KOPT-K1 (cell line): ENCODE results near the gene RFNG.

ENCODE experiments used
- H3K27ac ChIP-seq: fragments of 200-600 bp; sonication (generic); 2 replicates; pipeline ENCODE4 v1.5.1; 2016; ENCODE audit warnings: antibody characterized with exemption, mild to moderate bottlenecking, low read depth, low read length; ENCODE audit not compliant: poor library complexity, severe bottlenecking
- H3K36me3 ChIP-seq: fragments of 200-600 bp; sonication (generic); 2 replicates; pipeline ENCODE4 v1.5.1; 2017; ENCODE audit warnings: antibody characterized with exemption, mild to moderate bottlenecking, low read length, moderate library complexity; ENCODE audit not compliant: insufficient read depth
- H3K9me3 ChIP-seq: fragments of 200-600 bp; sonication (generic); 2 replicates; pipeline ENCODE4 v1.5.1; 2017; ENCODE audit warnings: antibody characterized with exemption, low read length, mild to moderate bottlenecking; ENCODE audit not compliant: insufficient read depth, poor library complexity, severe bottlenecking

Gene RFNG

DNA sequence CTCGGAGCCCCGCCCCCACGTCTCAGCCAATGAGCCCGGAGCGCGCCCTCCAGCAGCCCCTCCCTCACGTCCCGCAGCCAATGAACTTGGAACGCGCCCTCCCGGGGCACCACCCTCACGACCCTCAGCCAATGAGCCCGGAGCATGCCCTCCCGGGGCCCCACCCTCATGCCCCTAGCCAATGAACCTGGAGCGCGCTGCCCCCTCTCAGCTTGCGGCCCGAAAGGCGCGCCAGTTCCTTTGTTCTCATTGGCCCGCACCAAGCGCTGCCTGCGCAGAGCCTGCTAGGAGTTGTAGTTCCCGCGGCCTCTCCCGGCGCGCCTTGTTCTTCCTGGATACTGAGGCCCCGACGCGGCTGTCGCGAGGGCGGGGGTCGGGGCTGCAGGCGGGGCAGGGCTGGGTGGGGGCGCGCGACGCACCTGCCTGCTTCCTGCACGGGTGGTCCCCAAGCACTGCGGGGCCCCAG, 28.6 kb downstream of the RFNG start, which contains the start of gene LRRC45:
Gene LRRC45 (plus strand): TSS at position 325 of the 466 bp plus-strand sequence. CDS start 339 bp downstream, outside the sequence.
- peak within 1 kb of the TSS; percentile 82 for H3K27ac ChIP-seq
- H3K36me3 ChIP-seq: peaks cover 28% of the 10 kb centered on the region
- no peaks in the 10 kb centered on the region for H3K9me3 ChIP-seq

DNA sequence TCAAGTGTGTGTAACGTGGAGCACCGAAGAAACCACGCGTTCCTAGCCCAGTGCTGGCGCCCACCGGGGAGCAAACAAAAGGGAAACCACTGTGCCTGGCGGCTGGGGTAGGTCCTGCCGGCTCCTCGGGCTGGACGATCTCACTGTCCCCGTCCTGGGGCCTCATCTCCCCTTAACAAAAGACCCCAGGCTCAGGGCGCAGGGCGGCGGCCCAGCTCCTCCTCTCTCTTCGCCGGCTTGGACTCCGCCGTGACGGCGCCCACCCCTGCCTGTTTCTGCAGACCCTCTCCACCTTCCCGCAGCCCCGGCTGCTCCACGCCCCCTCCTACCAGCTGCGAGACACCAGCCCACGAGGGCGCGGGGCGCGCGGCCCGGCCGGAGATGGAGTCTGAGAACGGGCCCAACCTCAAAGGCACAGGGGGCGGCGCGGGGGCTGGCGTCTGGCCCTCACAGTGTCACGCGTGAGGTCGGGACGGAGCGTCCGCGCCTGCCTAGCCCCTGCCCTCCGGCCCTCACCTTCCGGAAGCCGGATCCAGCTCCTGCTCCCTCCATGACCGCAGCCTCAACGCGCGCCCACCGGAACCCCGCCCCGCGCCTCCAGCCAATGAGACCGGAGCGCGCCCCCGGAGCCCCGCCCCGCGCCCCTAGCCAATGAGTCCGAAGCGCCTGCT, 29.2 kb downstream of the RFNG start, which contains the start of gene CENPX:
Gene CENPX (minus strand): TSS at position 569 of the 671 bp plus-strand sequence. CDS start 17 bp downstream, at position 552.
- peaks cover 26% of the 10 kb centered on the region for H3K36me3 ChIP-seq
- H3K27ac ChIP-seq: peak within 1 kb of the TSS; percentile 82
- H3K9me3 ChIP-seq: no peaks in the 10 kb centered on the region

DNA sequence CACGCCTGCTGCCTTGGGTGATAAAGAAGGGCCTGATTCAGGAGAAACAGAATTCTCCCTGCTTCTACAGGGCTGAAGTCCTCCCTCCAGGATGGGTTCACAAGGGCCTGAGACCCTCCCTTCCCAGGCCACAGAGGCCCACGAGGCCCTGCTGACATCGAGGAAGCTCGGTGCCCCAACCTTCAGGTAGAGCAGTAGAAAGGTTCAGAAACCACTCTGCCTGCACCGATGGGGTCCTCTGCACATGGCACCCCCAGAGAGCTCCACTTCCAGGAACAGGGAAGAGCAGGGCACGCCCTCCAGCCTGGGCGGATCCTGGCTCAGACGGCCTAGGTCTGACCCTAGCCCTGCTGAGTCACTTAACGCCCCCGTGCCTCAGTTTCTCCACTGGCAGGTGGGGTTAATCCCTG, 29.7 kb downstream of the RFNG start:
- Histone ChIP-seq H3K9me3 (no peaks in the 10 kb centered on the region), H3K27ac (peak overlapping the region; percentile 82), H3K36me3 (peaks cover 24% of the 10 kb centered on the region)

DNA sequence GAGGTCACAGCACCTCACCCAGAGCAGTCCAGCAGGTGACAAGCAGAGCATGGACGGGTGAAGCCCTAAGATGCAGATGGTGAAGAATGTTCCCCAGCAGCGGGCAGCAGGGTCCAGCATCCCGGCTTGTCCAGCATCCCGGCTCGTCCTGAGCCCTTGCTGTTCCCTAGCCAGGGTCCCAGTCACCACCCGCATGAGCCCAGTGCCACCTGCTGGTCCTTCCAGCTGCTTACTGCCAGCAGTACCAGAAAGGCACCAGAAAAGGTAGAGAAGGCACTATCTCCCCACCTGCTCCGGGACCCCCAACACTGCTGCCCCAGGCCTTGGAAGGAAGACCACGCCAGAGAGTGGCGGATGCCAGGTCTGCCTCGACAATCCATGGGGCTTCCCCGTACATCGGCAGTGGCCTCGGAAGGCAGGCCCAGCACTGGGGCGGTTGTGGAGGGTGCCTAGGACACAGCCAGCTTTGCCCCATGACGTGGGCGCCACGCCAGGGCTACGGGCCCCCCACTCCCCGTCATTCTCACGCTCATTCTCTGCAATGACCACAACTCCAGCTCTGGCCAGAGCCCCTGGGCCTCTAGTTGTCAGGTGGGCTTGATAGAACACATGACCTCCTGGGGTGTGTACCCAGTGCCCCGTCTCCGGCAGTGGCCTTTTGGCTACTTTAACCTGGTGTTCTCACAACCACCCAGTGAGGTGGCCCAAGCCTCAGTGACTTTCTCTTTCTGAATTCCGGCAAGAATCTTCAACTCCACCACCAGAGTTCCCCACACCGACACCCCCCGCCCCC, 30.3 kb downstream of the RFNG start:
- Histone ChIP-seq H3K36me3 (peaks cover 23% of the 10 kb centered on the region), H3K9me3 (no peaks in the 10 kb centered on the region), H3K27ac (peak overlapping the region; percentile 82)

DNA sequence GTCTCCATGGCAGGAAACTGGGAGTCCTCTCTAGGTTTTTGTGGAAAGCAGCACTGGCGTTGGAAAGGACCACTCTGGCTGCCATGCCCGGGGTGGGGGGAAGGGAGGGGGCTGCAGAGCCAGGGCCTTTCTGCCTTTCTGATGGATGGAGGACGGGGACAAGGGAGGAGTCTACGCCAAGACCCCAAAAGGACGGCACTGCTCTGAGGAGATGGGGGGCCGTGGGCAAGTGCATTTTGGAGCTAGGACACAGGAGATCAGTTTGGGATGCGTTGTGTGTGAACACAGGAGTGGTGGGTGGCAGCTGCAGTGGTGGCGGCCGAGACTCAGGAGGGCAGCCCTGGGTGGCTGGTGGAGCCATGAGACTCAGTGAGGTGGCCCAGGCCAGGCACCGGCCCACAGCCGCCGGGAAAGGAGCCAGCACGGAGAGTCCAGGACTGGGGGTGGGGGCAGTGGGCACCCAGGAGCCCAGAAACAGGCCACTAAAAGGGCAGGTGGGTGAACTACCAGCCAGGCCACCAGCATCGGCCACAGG, 31.0 kb downstream of the RFNG start:
- Histone ChIP-seq H3K36me3 (peaks cover 23% of the 10 kb centered on the region), H3K27ac (no peak overlapping the region), H3K9me3 (no peaks in the 10 kb centered on the region)

DNA sequence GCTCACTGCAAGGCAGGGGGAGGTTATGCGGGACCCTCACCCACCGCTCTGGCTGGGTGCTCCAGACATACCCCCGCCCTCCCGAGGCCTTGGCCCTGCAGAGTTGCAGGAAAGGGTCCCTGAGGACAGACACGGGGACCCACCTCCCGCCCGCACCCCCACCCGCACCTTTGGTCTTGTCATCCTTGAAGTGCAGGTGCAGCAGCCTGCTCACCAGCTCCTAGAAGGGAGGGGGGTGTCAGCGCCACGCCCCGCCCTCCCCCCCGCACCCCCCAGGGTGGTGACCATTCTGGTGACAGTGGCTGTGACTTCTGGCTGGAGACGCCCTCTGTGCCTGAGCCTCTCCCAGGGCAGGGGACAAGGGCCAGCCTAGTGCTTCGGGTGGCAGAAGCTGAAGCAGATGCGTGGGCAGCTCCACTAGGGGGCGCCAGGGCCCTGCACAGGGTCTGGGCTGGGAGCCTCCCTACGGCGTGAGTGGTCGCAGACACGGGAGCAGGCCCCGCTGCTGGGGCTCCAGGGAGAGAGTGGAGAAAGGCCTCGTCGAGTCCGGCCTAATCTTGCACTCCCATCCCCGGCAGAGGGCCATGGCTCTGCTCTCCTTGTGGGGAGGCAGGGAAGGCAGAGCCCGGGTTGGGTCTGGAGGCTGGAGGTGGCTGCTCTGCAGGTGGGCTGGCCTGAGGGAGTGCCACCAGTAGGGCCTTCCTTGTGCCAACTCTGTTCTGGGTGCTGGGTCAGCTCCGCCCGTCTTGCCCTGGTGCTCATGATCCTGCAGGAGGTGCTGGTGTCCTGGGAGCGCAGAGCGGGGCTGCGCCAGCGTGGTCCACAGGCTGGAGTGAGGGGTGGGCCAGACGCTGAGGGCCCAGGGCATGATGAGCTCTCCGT, 31.7 kb downstream of the RFNG start:
- peaks cover 23% of the 10 kb centered on the region for H3K36me3 ChIP-seq
- H3K9me3 ChIP-seq: no peaks in the 10 kb centered on the region
- no peak overlapping the region for H3K27ac ChIP-seq

DNA sequence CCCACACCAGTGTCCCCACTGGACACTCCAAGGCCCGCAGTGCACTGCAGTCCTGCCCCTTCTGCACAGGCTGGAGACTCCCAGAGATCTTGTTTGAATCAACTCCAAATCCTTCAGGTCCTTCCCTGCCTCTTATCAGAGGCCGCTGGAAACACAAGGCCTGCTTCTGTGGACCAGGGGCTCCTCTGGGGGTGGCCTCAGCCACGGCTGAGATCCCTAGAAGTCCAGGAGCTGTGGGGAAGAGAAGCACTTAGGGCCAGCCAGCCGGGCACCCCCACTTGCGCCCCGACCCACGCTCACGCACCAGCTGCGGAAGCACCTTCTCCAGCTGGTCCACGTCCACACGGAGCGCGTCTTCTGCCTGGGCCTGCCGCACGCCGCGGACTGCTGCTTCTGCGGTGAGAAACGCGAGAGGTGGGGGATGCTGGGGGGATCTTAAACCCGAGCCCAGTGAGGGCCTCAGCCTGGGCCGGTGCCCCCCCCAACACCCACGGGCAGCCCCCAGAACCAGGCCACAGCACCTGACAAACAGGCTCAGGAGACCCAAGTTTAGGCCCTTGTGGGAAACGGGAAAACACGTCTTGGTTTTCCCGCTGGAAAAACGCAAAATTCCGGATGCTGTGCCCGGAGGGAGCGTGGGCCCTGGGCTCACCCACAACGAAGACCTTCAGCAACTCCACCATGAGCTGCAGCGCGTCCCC, 32.5 kb downstream of the RFNG start:
- H3K36me3 ChIP-seq: peaks cover 23% of the 10 kb centered on the region
- H3K9me3 ChIP-seq: no peaks in the 10 kb centered on the region
- H3K27ac ChIP-seq: no peak overlapping the region

DNA sequence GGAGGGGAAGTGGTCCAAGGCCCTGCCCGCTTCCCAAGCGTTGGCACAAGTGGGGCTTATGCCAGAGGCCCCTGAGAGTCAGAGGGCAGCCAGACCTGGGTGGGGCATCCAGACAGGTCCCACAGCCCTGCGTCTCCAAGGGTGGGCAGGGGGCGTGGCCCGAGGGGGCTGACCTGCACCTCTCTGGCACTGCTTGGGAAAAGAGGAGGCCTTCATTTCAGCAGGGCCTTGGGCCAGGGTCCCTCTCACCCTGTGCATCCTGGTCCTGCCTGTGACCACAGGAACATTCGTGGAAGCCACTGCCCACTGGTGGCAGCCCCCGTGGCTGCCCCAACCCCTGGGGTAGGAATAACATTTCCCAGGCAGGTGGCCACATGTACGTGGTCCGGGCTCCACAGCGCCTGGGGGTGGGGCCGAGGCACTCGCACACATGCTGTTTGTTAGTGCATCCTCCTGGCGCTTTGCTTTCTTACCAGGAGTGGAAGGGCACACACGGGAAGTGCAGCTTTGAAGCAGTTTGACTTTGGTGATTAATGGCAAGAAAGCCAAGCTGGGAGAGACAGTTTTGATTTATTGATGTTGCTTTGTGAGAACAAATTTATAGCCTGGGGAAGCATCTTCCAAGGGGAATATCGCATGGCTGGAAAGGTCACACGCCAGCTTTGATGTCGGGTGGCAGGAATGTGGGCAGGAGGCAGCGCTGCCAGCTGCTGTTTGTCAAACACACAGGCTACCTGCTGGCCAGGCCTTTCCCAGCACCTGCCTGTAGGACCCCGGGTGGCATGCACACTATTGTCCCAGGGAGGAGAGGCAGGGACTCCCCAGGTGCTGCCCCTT, 33.2 kb downstream of the RFNG start:
- Histone ChIP-seq H3K27ac (no peak overlapping the region), H3K9me3 (no peaks in the 10 kb centered on the region)

DNA sequence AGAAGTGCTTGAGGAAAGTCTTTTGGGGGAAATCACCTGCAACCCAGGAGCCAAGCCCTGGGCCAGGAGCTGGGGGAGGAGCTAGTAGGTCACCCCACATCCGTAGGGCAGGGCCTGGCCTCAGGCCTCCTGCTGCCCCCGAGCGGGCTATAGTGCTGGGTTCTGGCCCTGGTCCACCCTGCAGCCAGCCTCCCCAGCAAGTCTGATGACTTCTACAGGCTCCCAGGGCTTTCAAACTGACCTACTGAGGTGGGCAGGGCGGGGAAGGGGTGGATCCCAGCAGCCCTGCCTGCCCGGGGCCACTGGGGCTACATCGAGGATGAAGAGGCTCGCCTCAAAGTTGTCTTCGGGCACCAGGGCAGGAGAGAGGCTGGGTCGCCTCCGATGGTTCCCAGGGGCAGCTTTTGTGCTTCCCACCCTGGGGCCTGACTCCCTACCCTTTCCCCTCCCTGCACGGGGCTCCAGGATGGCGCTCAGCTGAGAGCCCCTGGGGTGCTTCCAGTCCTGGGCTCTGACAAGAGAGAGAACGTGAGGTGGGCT, 33.9 kb downstream of the RFNG start:
- Histone ChIP-seq H3K9me3 (no peaks in the 10 kb centered on the region), H3K36me3 (peaks cover 23% of the 10 kb centered on the region), H3K27ac (no peak overlapping the region)

More for the DNA sequence above, 33.2 kb downstream of the RFNG start:
- H3K36me3 ChIP-seq: peaks cover 23% of the 10 kb centered on the region

DNA sequence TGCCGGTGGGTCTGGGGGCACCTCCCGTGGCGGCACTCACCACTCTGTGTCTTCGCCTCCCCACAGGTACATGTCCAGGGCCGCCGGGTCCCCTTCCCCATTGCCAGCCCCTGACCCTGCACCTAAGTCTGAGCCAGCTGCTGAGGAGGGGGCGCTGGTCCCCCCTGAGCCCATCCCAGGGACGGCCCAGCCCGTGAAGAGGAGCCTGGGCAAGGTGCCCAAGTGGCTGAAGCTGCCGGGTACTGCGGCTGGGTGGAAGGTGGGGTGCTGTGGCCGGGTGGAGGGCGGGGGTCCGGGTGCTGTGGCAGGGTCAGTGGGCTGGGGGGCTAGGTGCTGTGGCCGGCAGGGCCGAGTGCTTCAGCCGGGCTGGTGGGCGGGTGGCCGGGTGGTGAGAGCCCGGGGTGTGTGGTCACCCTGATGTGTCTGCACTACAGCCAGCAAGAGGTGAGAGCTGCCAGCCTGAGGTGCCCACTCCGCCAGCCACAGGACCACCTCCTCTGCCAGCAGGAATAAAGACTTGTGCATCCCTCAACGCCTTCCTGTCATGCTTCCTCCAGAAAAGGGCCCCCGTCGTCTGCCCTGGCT, 34.6 kb downstream of the RFNG start:
- Histone ChIP-seq H3K27ac (no peak overlapping the region), H3K36me3 (peaks cover 23% of the 10 kb centered on the region), H3K9me3 (no peaks in the 10 kb centered on the region)

DNA sequence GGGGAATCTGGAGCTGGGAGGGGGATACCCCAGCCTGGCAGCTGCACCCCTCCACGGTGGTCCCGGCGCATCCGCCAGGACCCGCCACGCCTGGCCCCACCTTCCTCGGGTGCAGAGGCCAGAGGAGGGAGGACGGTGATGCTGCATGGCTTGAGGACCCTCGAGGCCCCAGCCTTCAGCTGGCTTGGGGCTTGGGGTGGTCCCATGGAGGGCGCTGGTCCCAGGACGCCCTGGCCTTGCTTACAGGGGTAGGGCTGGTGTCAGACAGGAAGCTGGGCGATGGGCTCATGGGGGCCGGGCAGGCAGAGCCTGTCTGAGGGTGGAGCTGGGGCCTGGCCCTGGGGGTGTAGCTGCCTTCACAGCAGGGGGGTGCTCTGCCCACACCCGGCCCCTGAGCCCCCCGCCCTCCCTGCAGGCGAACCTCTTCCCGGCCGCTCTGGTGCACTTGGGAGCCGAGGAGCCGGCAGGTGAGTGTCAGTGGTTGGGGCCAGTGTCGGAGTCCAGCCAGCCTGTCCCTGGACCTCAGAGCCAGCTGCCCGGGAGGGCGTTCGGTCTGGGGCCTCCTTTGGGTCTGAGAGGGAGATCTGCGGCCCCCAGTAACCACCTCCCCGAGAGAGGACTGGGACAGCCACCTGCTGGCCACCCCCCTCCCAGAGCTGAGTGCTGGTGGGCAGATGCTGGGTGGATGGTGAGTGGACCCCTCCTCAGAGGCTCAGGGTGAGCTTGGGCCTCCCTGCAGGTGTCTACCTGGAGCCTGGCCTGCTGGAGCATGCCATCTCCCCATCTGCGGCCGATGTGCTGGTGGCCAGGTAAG, 35.3 kb downstream of the RFNG start:
- no peaks in the 10 kb centered on the region for H3K9me3 ChIP-seq
- H3K27ac ChIP-seq: no peak overlapping the region
- H3K36me3 ChIP-seq: peaks cover 23% of the 10 kb centered on the region

DNA sequence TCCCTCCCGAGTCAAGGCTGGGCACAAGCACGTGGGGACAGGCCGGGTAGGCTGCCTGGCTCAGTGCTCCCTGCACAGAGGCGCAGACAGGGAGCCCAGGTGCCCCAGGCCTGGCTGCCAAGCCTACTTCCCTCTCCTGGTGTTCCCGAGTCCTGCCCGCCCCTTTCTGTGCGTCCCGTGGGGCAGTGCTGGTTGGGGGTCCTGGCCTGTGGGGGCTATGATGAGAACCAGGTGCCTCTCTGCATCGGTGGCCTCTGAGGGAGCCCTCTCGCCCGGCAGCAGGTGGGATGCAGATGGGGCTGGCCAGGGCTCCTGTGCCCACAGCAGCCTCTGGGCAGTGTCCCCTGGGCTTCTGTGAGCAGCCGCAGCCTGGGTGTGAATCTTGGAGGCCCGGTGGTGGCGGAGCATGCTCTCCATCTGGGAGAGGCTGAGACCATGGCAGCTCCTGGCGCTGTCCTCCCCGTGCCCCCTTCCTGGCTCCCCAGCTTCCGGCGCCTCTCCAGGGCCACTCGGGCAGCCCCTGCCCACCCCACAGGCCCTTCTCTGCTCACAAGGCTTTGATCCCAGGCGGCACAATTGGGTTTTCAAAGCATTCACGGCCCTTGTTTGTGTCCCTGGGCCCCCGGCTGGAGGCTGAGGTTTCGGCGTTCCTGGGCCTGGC, 36.2 kb downstream of the RFNG start:
- Histone ChIP-seq H3K9me3 (no peaks in the 10 kb centered on the region), H3K27ac (no peak overlapping the region), H3K36me3 (peaks cover 23% of the 10 kb centered on the region)
